ENCODE results near the gene C1orf185. TPM values are rescaled to one million over a fixed set of nuclear protein-coding genes. Genes with fewer than 3 reads are reported as not detected.

C1orf185 gene
- total RNA-seq, 1 donor from 2014 or later: not detected

Small RNA genes within 50 kb of the gene (small RNA-seq; reads per million reads assigned to genes)
- not detected for gene MIR4421
- gene MIR6500: not detected
- not detected for gene RF00019

Other genes starting within 250 kb of the C1orf185 start
- gene FAF1, start 142.0 kb upstream of the C1orf185 start, total RNA-seq: 47.3 TPM
- gene CDKN2C, start 132.0 kb upstream of the C1orf185 start, total RNA-seq: 6.1 TPM
- 177 TPM for gene RNF11, start 134.0 kb downstream of the C1orf185 start, total RNA-seq
- 1.2 TPM for gene TTC39A, start 228.3 kb downstream of the C1orf185 start, total RNA-seq